ENCODE data around the gene LMAN1L.

The LMAN1L gene

GRCh38 chr15:74869726-74870407 lies 57.2 kb downstream of the LMAN1L start:
- TF ChIP-seq CTCF (IDR thresholded peaks at IDR 0.05; ENCODE audit: borderline replicate concordance, insufficient read depth, low read depth, low read length): no peak

GRCh38 chr15:74870436-74871215 lies 58.0 kb downstream of the LMAN1L start:
- no peak for TF ChIP-seq CTCF (IDR thresholded peaks at IDR 0.05; ENCODE audit: borderline replicate concordance, insufficient read depth, low read depth, low read length)
- peak overlapping the region; percentile 51 for H3K4me3 ChIP-seq (ENCODE audit: low read depth, low read length)

More at GRCh38 chr15:74869726-74870407, 57.2 kb downstream of the LMAN1L start:
- peak overlapping the region; percentile 55 for H3K4me3 ChIP-seq (ENCODE audit: low read depth, low read length)

- TF ChIP-seq CTCF (IDR thresholded peaks at IDR 0.05; ENCODE audit: borderline replicate concordance, insufficient read depth, low read depth, low read length): no peak
- peak overlapping the region; percentile 88 for H3K4me3 ChIP-seq (ENCODE audit: low read depth, low read length)
These were observed 60.0 kb downstream of the LMAN1L start for GRCh38 chr15:74872702-74873035.

- H3K4me3 ChIP-seq (ENCODE audit: low read depth, low read length): peak within 1 kb of the TSS; percentile 88
- TF ChIP-seq CTCF (IDR thresholded peaks at IDR 0.05; ENCODE audit: borderline replicate concordance, insufficient read depth, low read depth, low read length): no peak
These were observed 60.6 kb downstream of the LMAN1L start, which contains the start of gene SCAMP2 for GRCh38 chr15:74873036-74873755. Gene SCAMP2, minus strand, starts transcription at chr15:74873365. Its CDS starts 110 bp downstream, at chr15:74873255.

- TF ChIP-seq CTCF (IDR thresholded peaks at IDR 0.05; ENCODE audit: borderline replicate concordance, insufficient read depth, low read depth, low read length): no peak
- H3K4me3 ChIP-seq (ENCODE audit: low read depth, low read length): peak overlapping the region; percentile 61
These were observed 61.3 kb downstream of the LMAN1L start for GRCh38 chr15:74873756-74874424.

Data from GM12875 (cell line).